ENCODE measurements around the gene CTSC.

CTSC gene

GRCh38 chr11:88337181-88337986 lies at the start of gene CTSC:
Gene CTSC, minus strand, starts transcription at chr11:88337736. Its CDS starts 64 bp downstream, at chr11:88337672.
- DNase-seq (ENCODE audit: low read depth in 2 of 2): peak; percentile 94 to 95

GRCh38 chr11:88384669-88385005 lies 47.1 kb upstream of the CTSC start:
- DNase-seq (ENCODE audit: low read depth in 2 of 2): no peak

- DNase-seq (ENCODE audit: low read depth in 2 of 2): no peak
Measured at GRCh38 chr11:88384004-88384668, 46.6 kb upstream of the CTSC start.

- no peak for DNase-seq (ENCODE audit: low read depth in 2 of 2)
Measured at GRCh38 chr11:88383447-88383846, 45.9 kb upstream of the CTSC start.

DNA sequence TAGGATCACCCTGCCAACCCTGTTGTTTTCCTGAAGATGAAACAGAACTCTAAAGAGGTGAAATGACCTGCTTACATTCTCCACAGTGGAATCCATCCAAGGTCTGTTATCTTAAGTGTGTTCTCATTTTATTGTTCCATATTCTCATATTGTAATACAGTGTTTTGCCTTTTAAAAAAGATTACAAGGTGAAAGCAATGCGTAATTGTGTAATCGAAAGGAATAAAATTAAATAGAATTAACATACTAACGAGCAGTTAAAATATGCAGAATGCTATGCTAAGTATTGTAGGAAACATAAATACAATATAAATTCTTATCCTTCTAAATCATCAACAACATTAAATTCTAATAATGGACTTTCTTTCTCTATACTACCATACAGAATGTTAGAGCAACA lies 41.6 kb upstream of the CTSC start:
- no peak for DNase-seq (ENCODE audit: low read depth in 2 of 2)

GRCh38 chr11:88378422-88379066 lies 41.0 kb upstream of the CTSC start:
- no peak for DNase-seq (ENCODE audit: low read depth in 2 of 2)

GRCh38 chr11:88377646-88378045 lies 40.1 kb upstream of the CTSC start:
- no peak for DNase-seq (ENCODE audit: low read depth in 2 of 2)

- no peak for DNase-seq (ENCODE audit: low read depth in 2 of 2)
Measured at GRCh38 chr11:88377144-88377543, 39.6 kb upstream of the CTSC start.

DNA sequence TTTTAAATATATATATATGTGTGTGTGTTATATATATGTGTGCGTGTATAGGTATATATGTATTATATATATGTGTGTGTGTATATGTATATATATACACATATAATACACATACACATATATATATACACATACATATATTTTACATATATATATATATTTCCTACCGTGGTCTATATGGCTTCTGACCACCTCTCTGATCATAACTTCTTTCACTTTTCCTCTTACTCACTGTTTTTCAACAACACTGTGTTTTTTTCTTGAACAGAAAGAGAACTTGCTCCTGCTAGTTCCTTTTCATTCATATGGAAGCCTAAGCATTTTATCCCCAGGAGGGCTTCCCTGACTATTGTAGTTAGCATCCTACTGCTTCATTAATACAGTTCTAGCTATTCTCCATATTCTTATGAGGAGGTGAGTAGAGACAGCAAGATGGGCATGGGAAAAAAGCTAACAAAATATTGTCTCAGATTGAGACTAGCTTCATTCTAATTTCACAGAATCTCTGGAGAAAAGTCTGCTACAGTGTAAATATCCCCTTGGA lies 38.5 kb upstream of the CTSC start:
- DNase-seq (ENCODE audit: low read depth in 2 of 2): no peak

DNA sequence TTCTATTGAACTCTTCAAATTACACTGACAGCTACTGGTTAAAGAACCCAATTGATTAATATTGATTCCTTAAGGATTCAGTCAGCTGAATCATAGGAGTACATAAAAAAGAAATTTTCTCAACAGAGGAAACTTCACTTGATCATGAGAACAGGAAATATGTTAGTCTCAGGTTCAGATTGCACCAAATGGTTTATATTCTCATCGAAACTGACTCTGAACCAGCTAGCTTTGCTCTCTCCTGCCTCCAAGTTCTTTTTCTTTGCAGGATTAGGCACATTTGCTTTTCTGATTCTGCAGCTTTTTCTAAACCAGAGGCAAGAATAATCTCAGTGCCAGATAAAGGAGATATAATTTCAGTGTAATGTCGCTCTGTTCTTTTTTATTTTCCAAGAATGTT lies 33.2 kb upstream of the CTSC start:
- DNase-seq (ENCODE audit: low read depth in 2 of 2): no peak

DNA sequence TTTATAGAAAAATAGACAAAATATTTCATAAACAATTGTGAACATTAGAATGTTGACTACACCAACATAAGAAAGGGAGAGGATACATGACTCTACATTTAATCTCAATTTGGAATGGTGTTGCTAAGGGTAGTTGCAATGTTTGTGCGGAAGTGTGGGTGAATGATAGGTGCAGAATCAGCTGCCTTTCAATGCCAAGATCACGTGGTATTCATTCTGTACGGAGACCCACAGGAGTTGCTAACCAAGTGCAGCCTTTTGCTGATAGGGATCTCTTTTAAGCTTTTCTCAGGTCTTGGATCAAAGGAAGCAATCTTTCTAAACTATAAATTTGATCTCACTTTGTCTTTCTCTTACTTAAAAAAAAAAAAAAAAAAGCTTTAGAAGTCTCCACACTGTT lies 29.8 kb upstream of the CTSC start:
- no peak for DNase-seq (ENCODE audit: low read depth in 2 of 2)

DNA sequence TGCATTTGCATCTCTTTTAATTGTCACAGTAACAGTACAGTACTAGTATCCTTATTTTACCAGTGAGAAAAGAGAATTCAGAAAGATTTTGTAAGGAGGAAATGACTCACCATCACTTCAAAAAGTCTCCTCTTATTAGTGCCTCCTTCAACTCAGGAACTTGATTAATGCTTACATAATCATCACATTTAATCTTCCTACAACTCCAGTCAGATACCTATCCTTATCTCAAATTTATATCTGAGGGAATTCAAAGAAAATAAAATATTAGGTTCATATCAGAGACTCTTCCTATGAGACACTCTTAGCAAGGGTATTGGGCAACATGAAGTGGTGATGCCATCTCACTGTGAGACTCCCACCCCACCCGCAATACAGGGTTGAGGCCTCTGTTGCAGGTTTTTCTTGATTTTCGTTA lies 26.1 kb upstream of the CTSC start:
- no peak for DNase-seq (ENCODE audit: low read depth in 2 of 2)

GRCh38 chr11:88363004-88363403 lies 25.5 kb upstream of the CTSC start:
- DNase-seq (ENCODE audit: low read depth in 2 of 2): no peak

- DNase-seq (ENCODE audit: low read depth in 2 of 2): no peak
Measured at GRCh38 chr11:88360141-88360540, 22.6 kb upstream of the CTSC start.

GRCh38 chr11:88359541-88359940 lies 22.0 kb upstream of the CTSC start:
- no peak for DNase-seq (ENCODE audit: low read depth in 2 of 2)

GRCh38 chr11:88359114-88359513 lies 21.6 kb upstream of the CTSC start:
- DNase-seq (ENCODE audit: low read depth in 2 of 2): no peak

DNA sequence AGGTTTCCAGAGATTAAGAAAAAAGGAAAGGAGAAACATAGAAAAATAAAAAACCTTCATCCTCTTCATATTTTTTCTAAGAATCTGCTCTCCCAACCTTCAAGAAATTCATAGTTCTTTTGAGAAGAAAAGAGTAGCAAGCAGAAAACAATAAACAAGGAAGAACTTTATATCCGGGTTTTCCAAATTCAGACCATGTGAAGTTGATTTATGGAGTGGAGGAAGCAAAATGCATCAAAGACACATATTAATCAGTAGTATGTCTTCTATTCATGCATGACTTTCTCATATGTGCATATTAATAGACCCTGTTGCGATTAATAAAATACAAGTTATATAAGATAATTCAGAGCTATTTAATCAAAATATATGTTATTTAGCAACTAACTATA lies 20.5 kb upstream of the CTSC start:
- DNase-seq (ENCODE audit: low read depth in 2 of 2): no peak

DNA sequence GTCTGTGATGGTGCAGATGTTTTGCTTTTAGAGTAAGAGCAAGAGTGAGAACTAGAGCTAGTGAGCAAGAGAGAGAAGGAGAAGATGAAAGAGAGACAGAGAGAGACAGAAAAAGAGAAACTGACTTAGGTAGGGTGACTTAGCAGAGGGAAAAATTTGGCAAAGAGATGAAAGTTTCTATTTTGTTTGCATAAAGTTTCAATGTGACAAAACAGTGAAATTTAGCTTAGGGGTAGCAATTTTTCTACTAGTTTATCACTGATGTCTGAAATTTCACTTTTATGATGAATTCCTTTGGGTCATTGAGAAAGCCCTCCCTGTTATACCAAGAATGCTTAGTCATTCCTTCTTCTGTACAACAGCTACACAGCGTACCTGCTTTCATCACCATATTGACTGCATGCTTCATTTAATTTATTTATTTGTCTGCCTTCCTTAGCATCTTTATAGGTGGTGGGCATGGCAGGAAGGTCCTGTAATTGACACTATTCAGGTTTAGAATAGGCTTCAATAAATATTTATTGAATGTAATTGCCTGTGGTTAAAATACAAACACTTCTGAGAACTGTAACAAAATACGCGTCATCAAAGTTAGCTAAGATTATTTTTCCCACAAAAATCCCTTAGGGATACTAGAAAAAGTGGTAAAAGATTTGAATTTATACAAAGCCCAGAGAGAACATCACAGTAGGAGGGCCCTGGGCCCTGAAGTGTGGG lies 19.9 kb upstream of the CTSC start:
- no peak for DNase-seq (ENCODE audit: low read depth in 2 of 2)

GRCh38 chr11:88355887-88356286 lies 18.4 kb upstream of the CTSC start:
- no peak for DNase-seq (ENCODE audit: low read depth in 2 of 2)

- no peak for DNase-seq (ENCODE audit: low read depth in 2 of 2)
Measured at GRCh38 chr11:88354912-88355311, 17.4 kb upstream of the CTSC start.

GRCh38 chr11:88353835-88354496 lies 16.4 kb upstream of the CTSC start:
- DNase-seq (ENCODE audit: low read depth in 2 of 2): no peak

GRCh38 chr11:88353386-88353785 lies 15.8 kb upstream of the CTSC start:
- no peak for DNase-seq (ENCODE audit: low read depth in 2 of 2)
